Left ventricle myocardium superior (tissue), 1 donor: ENCODE data around the gene OR6J1. TPM values are rescaled to one million over a fixed set of nuclear protein-coding genes. Genes with fewer than 3 reads are reported as not detected.
"Not testable (repeated sequence)": the region's sequence is repeated elsewhere in the genome, so short reads cannot be mapped to it uniquely, and the experiment has no call there.

Source experiments
- ATAC-seq: fragments of 200-7000 bp; cut with Tn5 transposase; one replicate; pipeline ENCODE4 v1.9.1; 2020; ENCODE audit warnings: mild to moderate bottlenecking, moderate library complexity
- DNase-seq: peaks from one replicate; pipeline ENCODE4 v3.0.0-alpha.2; 2020
- intact Hi-C: fragments of 100-400 bp; cut with micrococcal nuclease; formaldehyde crosslinking; loops from one replicate; pipeline ENCODE4 v1.11.0; 2022
- total RNA-seq: library from RNA; stranded (reverse); fragmentation: NEBNext Ultra II Directional; extraction: Animal tissue kit (Norgen Biotek cat#: 25700); gene quantifications from one replicate; pipeline ENCODE4 v1.2.1, GENCODE V29; 2021
- donor health status: DM: no; HTN: yes; CAD: no; lungs with severe emphysema.

OR6J1 gene
- total RNA-seq, 1 donor from 2014 or later, result not detected

- ATAC-seq (no peak), DNase-seq (no peak)
Measured at GRCh38 chr14:22656226-22656625, 12.1 kb upstream of the OR6J1 start.

GRCh38 chr14:22653012-22653621 is 9.0 kb upstream of the OR6J1 start:
- DNase-seq (peak; percentile 41), ATAC-seq (peak; percentile 85)
- intact Hi-C loops, result loop anchor here (5.0 kb wide), 1 partner anchor 81 kb away; no protein-coding TSS in a partner anchor

More at GRCh38 chr14:22656226-22656625, 12.1 kb upstream of the OR6J1 start:
- intact Hi-C loops, result no loop called here

GRCh38 chr14:22651586-22651985 is 7.4 kb upstream of the OR6J1 start:
- DNase-seq (no peak), ATAC-seq (no peak)
- intact Hi-C loops, result loop anchor here (5.0 kb wide), 1 partner anchor 79 kb away; no protein-coding TSS in a partner anchor

- intact Hi-C loops, result loop anchor here (5.0 kb wide), 1 partner anchor 79 kb away; no protein-coding TSS in a partner anchor
- ATAC-seq (no peak), DNase-seq (no peak)
Measured at GRCh38 chr14:22650960-22651521, 6.9 kb upstream of the OR6J1 start.

- intact Hi-C loops, result loop anchor here (5.0 kb wide), 1 partner anchor 78 kb away; no protein-coding TSS in a partner anchor
- DNase-seq (no peak), ATAC-seq (no peak)
Measured at GRCh38 chr14:22650046-22650739, 6.0 kb upstream of the OR6J1 start.

- intact Hi-C loops, result loop anchor here (10.0 kb wide), 1 partner anchor 254 kb away; no protein-coding TSS in a partner anchor
- ATAC-seq (no peak), DNase-seq (no peak)
Measured at GRCh38 chr14:22648506-22648905, 4.4 kb upstream of the OR6J1 start.

GRCh38 chr14:22646570-22647254 is 2.6 kb upstream of the OR6J1 start:
- intact Hi-C loops, result loop anchor here (10.0 kb wide), 1 partner anchor 252 kb away; no protein-coding TSS in a partner anchor
- no peak for DNase-seq
- no peak for ATAC-seq

- intact Hi-C loops, result loop anchor here (10.0 kb wide), 1 partner anchor 247 kb away; no protein-coding TSS in a partner anchor
- DNase-seq (no peak), ATAC-seq (no peak)
Measured at GRCh38 chr14:22641846-22642245, 2.3 kb downstream of the OR6J1 start.

- intact Hi-C loops, result loop anchor here (10.0 kb wide), 1 partner anchor 245 kb away; no protein-coding TSS in a partner anchor
Measured at GRCh38 chr14:22640192-22640591, 4.0 kb downstream of the OR6J1 start.

GRCh38 chr14:22635980-22636379 is 8.2 kb downstream of the OR6J1 start:
- ATAC-seq, intact Hi-C loops, DNase-seq: not testable (repeated sequence)

More at GRCh38 chr14:22640192-22640591, 4.0 kb downstream of the OR6J1 start:
- ATAC-seq (no peak), DNase-seq (no peak)

GRCh38 chr14:22634233-22634900 is 9.8 kb downstream of the OR6J1 start:
- no peak for DNase-seq
- ATAC-seq, result no peak
- intact Hi-C loops, result no loop called here

GRCh38 chr14:22630486-22630885 is 13.7 kb downstream of the OR6J1 start:
- no peak for ATAC-seq
- intact Hi-C loops, result no loop called here
- no peak for DNase-seq

GRCh38 chr14:22630066-22630465 is 14.1 kb downstream of the OR6J1 start:
- intact Hi-C loops, result no loop called here
- DNase-seq, result no peak
- ATAC-seq, result no peak

- intact Hi-C loops, result no loop called here
- DNase-seq, result no peak
- no peak for ATAC-seq
Measured at GRCh38 chr14:22629361-22629760, 14.8 kb downstream of the OR6J1 start.

GRCh38 chr14:22627506-22628263 is 16.5 kb downstream of the OR6J1 start:
- DNase-seq (no peak), ATAC-seq (no peak)
- intact Hi-C loops, result no loop called here

- DNase-seq, result no peak
- intact Hi-C loops, result no loop called here
- no peak for ATAC-seq
Measured at GRCh38 chr14:22626590-22626989, 17.6 kb downstream of the OR6J1 start.

- no peak for DNase-seq
- ATAC-seq, result no peak
- intact Hi-C loops, result no loop called here
Measured at GRCh38 chr14:22623047-22623446, 21.1 kb downstream of the OR6J1 start.

GRCh38 chr14:22622255-22622654 is 21.9 kb downstream of the OR6J1 start:
- intact Hi-C loops, result no loop called here
- no peak for ATAC-seq
- DNase-seq, result no peak
